Stimulated activated CD8-positive, alpha-beta memory T cell treated with anti-CD3 and anti-CD28 coated beads, Interleukin-7, amount 100 ng/mL, for 1 hour (primary cell): Measurements from ENCODE around the gene CCDC93.

Experiments used
- DNase-seq, 2 donors: peaks; one replicate each; pipeline ENCODE4 v3.0.0-alpha.2; 2020; ENCODE audit warnings: low read depth in 2 of 2

CCDC93 gene

GRCh38 chr2:117987121-117987520 is 26.7 kb downstream of the CCDC93 start:
- DNase-seq: no peak

GRCh38 chr2:117985092-117985491 is 28.8 kb downstream of the CCDC93 start:
- no peak for DNase-seq

- DNase-seq: no peak
Measured at GRCh38 chr2:117984208-117984607, 29.7 kb downstream of the CCDC93 start.

GRCh38 chr2:117983040-117983439 is 30.8 kb downstream of the CCDC93 start:
- DNase-seq: no peak

GRCh38 chr2:117982376-117983033 is 31.4 kb downstream of the CCDC93 start:
- DNase-seq: no peak

- DNase-seq: no peak
Measured at GRCh38 chr2:117981810-117982209, 32.1 kb downstream of the CCDC93 start.

GRCh38 chr2:117980783-117981676 is 32.8 kb downstream of the CCDC93 start:
- DNase-seq: no peak

GRCh38 chr2:117979911-117980701 is 33.8 kb downstream of the CCDC93 start:
- DNase-seq: no peak

GRCh38 chr2:117977696-117978095 is 36.2 kb downstream of the CCDC93 start:
- DNase-seq: no peak

GRCh38 chr2:117976581-117976980 is 37.3 kb downstream of the CCDC93 start:
- DNase-seq: no peak

- no peak for DNase-seq
Measured at GRCh38 chr2:117973498-117974082, 40.3 kb downstream of the CCDC93 start.

- DNase-seq: no peak
Measured at GRCh38 chr2:117972476-117973123, 41.3 kb downstream of the CCDC93 start.

- DNase-seq: no peak
Measured at GRCh38 chr2:117968722-117969121, 45.1 kb downstream of the CCDC93 start.

GRCh38 chr2:117967977-117968718 is 45.7 kb downstream of the CCDC93 start:
- DNase-seq: no peak

GRCh38 chr2:117963446-117963845 is 50.4 kb downstream of the CCDC93 start:
- DNase-seq: no peak

- no peak for DNase-seq
Measured at GRCh38 chr2:117961201-117961600, 52.7 kb downstream of the CCDC93 start.

GRCh38 chr2:117960231-117960630 is 53.6 kb downstream of the CCDC93 start:
- DNase-seq: no peak

- no peak for DNase-seq
Measured at GRCh38 chr2:117958186-117958585, 55.7 kb downstream of the CCDC93 start.

GRCh38 chr2:117957616-117958015 is 56.3 kb downstream of the CCDC93 start:
- DNase-seq: no peak

GRCh38 chr2:117956036-117956796 is 57.7 kb downstream of the CCDC93 start:
- DNase-seq: no peak
